Measurements from ENCODE around the gene ZMYND8.
"Not testable (repeated sequence)": the region's sequence is repeated elsewhere in the genome, so short reads cannot be mapped to it uniquely, and the experiment has no call there.

Gene ZMYND8

DNA sequence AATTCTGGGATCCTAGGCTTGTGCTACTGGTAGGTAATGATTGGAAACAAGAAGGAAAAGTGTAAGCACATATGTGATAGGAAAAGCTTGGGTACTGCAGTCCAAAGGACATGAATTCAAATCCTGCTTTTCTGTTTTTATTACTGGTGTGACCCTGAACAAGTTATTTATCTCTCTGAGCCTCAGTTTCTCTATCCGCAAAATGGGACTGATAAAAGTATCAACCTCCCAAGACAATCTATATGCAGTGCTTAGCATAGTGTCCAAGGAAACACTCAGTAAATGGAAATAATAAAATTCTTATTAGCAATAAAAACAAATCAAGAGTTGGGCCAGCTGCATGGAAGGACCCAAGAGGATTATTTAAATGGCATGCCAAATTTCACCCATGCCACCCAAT is 108.5 kb downstream of the ZMYND8 start:
- no peak overlapping the region for H3K4me3 ChIP-seq (ENCODE audit: low read length)

GRCh38 chr20:47246061-47246777 is 110.3 kb downstream of the ZMYND8 start:
- Histone ChIP-seq H3K27me3 (ENCODE audit: insufficient read depth, low read length) (no peaks in the 10 kb centered on the region), H3K4me3 (ENCODE audit: low read length) (no peak overlapping the region), H3K4me1 (ENCODE audit: insufficient read depth, low read length) (no peaks in the 10 kb centered on the region), H2AFZ (ENCODE audit: low read depth, low read length) (no peak overlapping the region), H3K9me3 (ENCODE audit: low read length) (no peaks in the 10 kb centered on the region), H3K36me3 (ENCODE audit: insufficient read depth, low read length) (peaks cover 91% of the 10 kb centered on the region)

More for the DNA sequence above, 108.5 kb downstream of the ZMYND8 start:
- Histone ChIP-seq H3K9me3 (ENCODE audit: low read length) (no peaks in the 10 kb centered on the region), H3K4me1 (ENCODE audit: insufficient read depth, low read length) (no peaks in the 10 kb centered on the region), H3K27me3 (ENCODE audit: insufficient read depth, low read length) (no peaks in the 10 kb centered on the region), H3K36me3 (ENCODE audit: insufficient read depth, low read length) (peaks cover 92% of the 10 kb centered on the region), H2AFZ (ENCODE audit: low read depth, low read length) (no peak overlapping the region)

- H3K9me3 ChIP-seq (ENCODE audit: low read length); H3K4me3 ChIP-seq (ENCODE audit: low read length); H3K27me3 ChIP-seq (ENCODE audit: insufficient read depth, low read length); H3K4me1 ChIP-seq (ENCODE audit: insufficient read depth, low read length); H2AFZ ChIP-seq (ENCODE audit: low read depth, low read length): not testable (repeated sequence)
- peaks cover 81% of the 10 kb centered on the region for H3K36me3 ChIP-seq (ENCODE audit: insufficient read depth, low read length)
Measured at GRCh38 chr20:47245166-47245565, 111.3 kb downstream of the ZMYND8 start.

DNA sequence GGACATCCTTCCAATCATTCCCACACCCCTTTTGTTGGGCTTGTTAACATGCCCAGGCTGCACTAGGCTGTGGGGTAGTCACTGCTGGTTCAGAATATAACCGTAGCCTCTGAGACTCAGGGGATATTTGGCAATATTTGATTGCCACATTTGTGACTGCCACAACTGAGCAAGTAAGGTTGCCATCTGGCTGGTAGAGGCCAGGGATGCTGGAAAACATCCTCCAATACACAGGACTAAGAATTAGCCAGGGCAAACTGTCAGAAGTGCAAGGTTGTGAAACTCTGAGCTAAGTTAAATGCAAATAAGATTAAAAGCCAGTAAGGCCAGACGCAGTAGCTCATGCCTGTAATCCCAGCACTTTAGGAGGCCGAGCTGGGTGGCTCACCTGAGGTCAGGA is 112.0 kb downstream of the ZMYND8 start:
- Histone ChIP-seq H2AFZ (ENCODE audit: low read depth, low read length) (no peak overlapping the region), H3K36me3 (ENCODE audit: insufficient read depth, low read length) (peaks cover 77% of the 10 kb centered on the region), H3K27me3 (ENCODE audit: insufficient read depth, low read length) (no peaks in the 10 kb centered on the region), H3K9me3 (ENCODE audit: low read length) (no peaks in the 10 kb centered on the region), H3K4me1 (ENCODE audit: insufficient read depth, low read length) (no peaks in the 10 kb centered on the region), H3K4me3 (ENCODE audit: low read length) (no peak overlapping the region)

GRCh38 chr20:47243532-47244305 is 112.8 kb downstream of the ZMYND8 start:
- Histone ChIP-seq H3K4me1 (ENCODE audit: insufficient read depth, low read length) (no peaks in the 10 kb centered on the region), H3K4me3 (ENCODE audit: low read length) (no peak overlapping the region), H3K9me3 (ENCODE audit: low read length) (no peaks in the 10 kb centered on the region), H3K36me3 (ENCODE audit: insufficient read depth, low read length) (peaks cover 77% of the 10 kb centered on the region), H3K27me3 (ENCODE audit: insufficient read depth, low read length) (no peaks in the 10 kb centered on the region), H2AFZ (ENCODE audit: low read depth, low read length) (no peak overlapping the region)

DNA sequence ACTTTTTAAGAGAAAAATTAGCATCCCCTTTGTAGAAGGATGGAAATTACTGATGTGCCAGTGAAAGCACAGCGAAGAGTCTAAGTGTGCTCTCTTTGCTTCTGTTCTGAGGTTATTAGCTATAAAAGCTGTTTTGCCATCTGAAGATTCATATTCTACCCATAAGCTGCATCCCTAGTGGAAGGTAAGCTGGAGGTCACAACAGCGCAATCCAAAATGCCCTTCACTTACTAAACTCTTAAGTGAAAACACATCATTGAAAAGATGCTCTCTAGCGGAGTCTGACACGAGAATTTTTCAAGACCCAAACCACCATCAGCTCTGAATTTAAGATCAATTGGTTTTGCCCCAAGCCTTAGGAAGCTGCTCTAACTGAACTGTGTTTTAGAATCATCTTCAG is 113.5 kb downstream of the ZMYND8 start:
- no peaks in the 10 kb centered on the region for H3K4me1 ChIP-seq (ENCODE audit: insufficient read depth, low read length)
- H3K36me3 ChIP-seq (ENCODE audit: insufficient read depth, low read length): peaks cover 77% of the 10 kb centered on the region
- no peak overlapping the region for H2AFZ ChIP-seq (ENCODE audit: low read depth, low read length)
- no peaks in the 10 kb centered on the region for H3K27me3 ChIP-seq (ENCODE audit: insufficient read depth, low read length)
- no peaks in the 10 kb centered on the region for H3K9me3 ChIP-seq (ENCODE audit: low read length)
- no peak overlapping the region for H3K4me3 ChIP-seq (ENCODE audit: low read length)

- no peak overlapping the region for H2AFZ ChIP-seq (ENCODE audit: low read depth, low read length)
- H3K4me3 ChIP-seq (ENCODE audit: low read length): no peak overlapping the region
- peaks cover 77% of the 10 kb centered on the region for H3K36me3 ChIP-seq (ENCODE audit: insufficient read depth, low read length)
- no peaks in the 10 kb centered on the region for H3K4me1 ChIP-seq (ENCODE audit: insufficient read depth, low read length)
- no peaks in the 10 kb centered on the region for H3K27me3 ChIP-seq (ENCODE audit: insufficient read depth, low read length)
- H3K9me3 ChIP-seq (ENCODE audit: low read length): no peaks in the 10 kb centered on the region
Measured at GRCh38 chr20:47241345-47241781, 115.1 kb downstream of the ZMYND8 start.

DNA sequence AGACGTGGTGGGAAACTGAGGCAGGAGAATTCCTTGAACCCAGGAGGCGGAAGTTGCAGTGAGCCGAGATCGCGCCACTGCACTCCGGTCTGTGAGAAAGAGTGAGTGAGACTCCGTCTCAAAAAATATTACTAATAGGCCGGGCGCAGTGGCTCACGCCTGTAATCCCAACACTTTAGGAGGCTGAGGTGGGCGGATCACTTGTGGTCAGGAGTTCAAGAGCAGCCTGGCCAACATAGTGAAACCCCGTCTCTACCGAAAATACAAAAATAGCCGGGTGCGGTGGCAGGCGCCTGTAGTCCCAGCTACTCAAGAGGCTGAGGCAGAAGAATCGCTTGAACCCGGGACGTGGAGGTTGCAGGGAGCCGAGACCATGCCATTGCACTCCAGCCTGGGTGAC is 116.4 kb downstream of the ZMYND8 start:
- H2AFZ ChIP-seq (ENCODE audit: low read depth, low read length); H3K4me1 ChIP-seq (ENCODE audit: insufficient read depth, low read length); H3K4me3 ChIP-seq (ENCODE audit: low read length); H3K9me3 ChIP-seq (ENCODE audit: low read length); H3K27me3 ChIP-seq (ENCODE audit: insufficient read depth, low read length): not testable (repeated sequence)
- H3K36me3 ChIP-seq (ENCODE audit: insufficient read depth, low read length): peaks cover 78% of the 10 kb centered on the region

DNA sequence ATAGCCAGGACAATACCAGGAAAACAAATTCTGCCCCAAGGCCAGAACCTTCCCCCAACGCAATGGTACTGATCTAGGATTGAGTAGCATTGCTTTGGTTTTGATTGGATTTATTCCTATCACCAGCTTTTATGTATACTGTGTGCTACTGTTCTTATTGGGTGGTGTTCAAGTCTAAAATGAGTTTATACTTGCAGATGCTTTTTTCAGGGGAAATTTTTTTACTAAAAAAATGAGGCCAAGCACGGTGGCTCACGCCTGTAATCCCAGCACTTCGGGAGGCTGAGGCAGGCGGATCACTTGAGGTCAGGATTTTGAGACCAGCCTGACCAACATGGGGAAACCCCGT is 116.8 kb downstream of the ZMYND8 start:
- Histone ChIP-seq H3K4me3 (ENCODE audit: low read length) (no peak overlapping the region), H3K27me3 (ENCODE audit: insufficient read depth, low read length) (no peaks in the 10 kb centered on the region), H3K4me1 (ENCODE audit: insufficient read depth, low read length) (no peaks in the 10 kb centered on the region), H3K36me3 (ENCODE audit: insufficient read depth, low read length) (peaks cover 82% of the 10 kb centered on the region), H3K9me3 (ENCODE audit: low read length) (no peaks in the 10 kb centered on the region), H2AFZ (ENCODE audit: low read depth, low read length) (no peak overlapping the region)

- Histone ChIP-seq H3K9me3 (ENCODE audit: low read length) (no peaks in the 10 kb centered on the region), H3K27me3 (ENCODE audit: insufficient read depth, low read length) (no peaks in the 10 kb centered on the region), H3K4me1 (ENCODE audit: insufficient read depth, low read length) (no peaks in the 10 kb centered on the region), H2AFZ (ENCODE audit: low read depth, low read length) (no peak overlapping the region), H3K36me3 (ENCODE audit: insufficient read depth, low read length) (peaks cover 82% of the 10 kb centered on the region), H3K4me3 (ENCODE audit: low read length) (no peak overlapping the region)
Measured at GRCh38 chr20:47238780-47239718, 117.5 kb downstream of the ZMYND8 start.

DNA sequence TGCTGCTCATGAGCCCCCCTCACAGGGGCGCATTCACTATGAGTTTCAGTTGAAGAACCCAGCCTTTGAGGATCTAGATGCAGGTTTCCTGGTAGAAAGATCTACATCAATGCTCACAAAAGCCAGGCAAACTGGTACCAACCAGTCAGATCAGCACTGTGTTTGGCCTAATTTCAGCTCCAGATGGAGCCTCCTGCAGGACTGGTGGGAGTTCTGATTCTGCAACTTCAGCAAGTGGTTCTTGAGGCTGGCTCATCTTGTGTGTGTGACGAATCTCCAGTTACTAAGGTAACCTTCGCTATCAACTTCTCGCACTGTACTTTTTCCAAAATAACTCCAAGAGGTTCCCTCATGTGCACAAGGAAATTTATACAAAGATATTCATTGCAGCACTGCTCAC is 118.8 kb downstream of the ZMYND8 start:
- Histone ChIP-seq H3K27me3 (ENCODE audit: insufficient read depth, low read length) (no peaks in the 10 kb centered on the region), H3K36me3 (ENCODE audit: insufficient read depth, low read length) (peaks cover 81% of the 10 kb centered on the region), H3K9me3 (ENCODE audit: low read length) (no peaks in the 10 kb centered on the region), H3K4me3 (ENCODE audit: low read length) (no peak overlapping the region), H2AFZ (ENCODE audit: low read depth, low read length) (no peak overlapping the region), H3K4me1 (ENCODE audit: insufficient read depth, low read length) (no peaks in the 10 kb centered on the region)

DNA sequence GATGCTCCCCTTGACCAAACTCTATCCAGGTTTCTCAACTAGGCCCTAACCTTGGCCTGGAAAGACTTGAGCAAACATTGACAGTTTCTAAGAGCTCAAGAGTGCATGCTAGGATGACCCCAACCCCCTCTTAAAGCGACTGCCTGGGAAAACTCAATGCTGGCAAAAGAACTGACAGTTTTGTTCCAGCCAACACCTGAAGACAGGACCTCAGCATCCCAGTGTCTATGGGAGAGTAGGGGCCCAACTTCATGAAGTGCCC is 119.9 kb downstream of the ZMYND8 start:
- no peak overlapping the region for H3K4me3 ChIP-seq (ENCODE audit: low read length)
- H3K4me1 ChIP-seq (ENCODE audit: insufficient read depth, low read length): peaks cover 2% of the 10 kb centered on the region
- no peaks in the 10 kb centered on the region for H3K9me3 ChIP-seq (ENCODE audit: low read length)
- peaks cover 84% of the 10 kb centered on the region for H3K36me3 ChIP-seq (ENCODE audit: insufficient read depth, low read length)
- no peak overlapping the region for H2AFZ ChIP-seq (ENCODE audit: low read depth, low read length)
- no peaks in the 10 kb centered on the region for H3K27me3 ChIP-seq (ENCODE audit: insufficient read depth, low read length)
